ENCODE measurements around the gene UNC79.

- TF ChIP-seq CTCF (IDR thresholded peaks at IDR 0.05 in 4 of 5, conservative IDR thresholded peaks at IDR 0.05 in 1 of 5): no peak
- no peak for TF ChIP-seq POLR2A (IDR thresholded peaks at IDR 0.05)
Observed at GRCh38 chr14:93686268-93686667, 255.5 kb downstream of the UNC79 start.

All from gastrocnemius medialis (tissue), 4 donors.